Glutamatergic neuron (in vitro differentiated cells): ENCODE results near the gene SENP2. TPM values are rescaled to one million over a fixed set of nuclear protein-coding genes. Genes with fewer than 3 reads are reported as not detected.
"Not testable (repeated sequence)": the region's sequence is repeated elsewhere in the genome, so short reads cannot be mapped to it uniquely, and the experiment has no call there.

Experiments used
- DNase-seq: peaks from one replicate; pipeline ENCODE4 v3.0.0; 2022
- H3K27ac Mint-ChIP-seq: one replicate; pipeline ENCODE4 v1.8.0; 2020; ENCODE audit warnings: mild to moderate bottlenecking, mixed read lengths, inconsistent platforms; ENCODE audit not compliant: unreplicated experiment
- H3K27me3 Mint-ChIP-seq: one replicate; pipeline ENCODE4 v1.8.0; 2020; ENCODE audit warnings: mild to moderate bottlenecking, moderate library complexity, mixed read lengths, inconsistent platforms; ENCODE audit not compliant: unreplicated experiment
- H3K36me3 Mint-ChIP-seq: one replicate; pipeline ENCODE4 v1.8.0; 2020; ENCODE audit warnings: mild to moderate bottlenecking, mixed read lengths, inconsistent platforms; ENCODE audit not compliant: unreplicated experiment
- H3K4me1 Mint-ChIP-seq: one replicate; pipeline ENCODE4 v1.8.0; 2020; ENCODE audit warnings: mild to moderate bottlenecking, low read depth, mixed read lengths, inconsistent platforms; ENCODE audit not compliant: unreplicated experiment
- H3K4me3 Mint-ChIP-seq: one replicate; pipeline ENCODE4 v1.8.0; 2020; ENCODE audit warnings: mild to moderate bottlenecking, mixed read lengths, inconsistent platforms; ENCODE audit not compliant: unreplicated experiment
- H3K9me3 Mint-ChIP-seq: one replicate; pipeline ENCODE4 v1.8.0; 2020; ENCODE audit warnings: mild to moderate bottlenecking, moderate library complexity, mixed read lengths, inconsistent platforms; ENCODE audit not compliant: unreplicated experiment
- CTCF ChIP-seq: fragments of 200-600 bp; sonication (generic); IDR thresholded peaks from one replicate; pipeline ENCODE4 v1.5.0; 2021; ENCODE audit not compliant: partially characterized antibody, unreplicated experiment
- total RNA-seq: library from RNA; stranded (reverse); fragmentation: NEBNext Ultra II Directional; extraction: Animal tissue kit (Norgen Biotek cat#: 25700); gene quantifications from one replicate; pipeline ENCODE4 v1.2.1, GENCODE V29; 2021; ENCODE audit not compliant: unreplicated experiment

Gene SENP2
- total RNA-seq, 1 donor from 2014 or later, result 54.6 TPM

DNA sequence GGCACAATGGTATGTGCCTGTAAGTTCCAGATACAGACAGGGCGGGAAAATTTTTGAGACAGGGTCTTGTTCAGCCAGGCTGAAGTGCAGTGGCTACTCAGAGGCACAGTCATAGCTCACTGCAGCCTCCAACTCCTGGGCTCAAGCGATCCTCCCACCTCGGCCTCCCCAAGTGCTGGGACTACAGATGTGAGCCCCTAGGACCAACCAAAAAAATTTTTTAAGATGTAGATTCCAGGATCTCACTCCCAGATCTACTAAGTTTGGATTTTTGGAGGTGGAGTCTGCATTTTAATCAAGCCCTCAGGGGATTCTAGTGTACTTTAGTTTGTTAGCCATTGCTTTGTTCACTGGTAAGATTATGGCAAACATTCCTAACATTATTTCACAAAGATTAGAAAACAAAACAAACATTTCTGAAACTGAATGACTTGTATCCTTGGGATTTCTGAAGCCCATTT, 36.4 kb upstream of the SENP2 start:
- Mint-ChIP-seq H3K4me1 (no peaks in the 10 kb centered on the region), H3K36me3 (no peaks in the 10 kb centered on the region), H3K27ac (no peak overlapping the region), H3K9me3 (no peaks in the 10 kb centered on the region), H3K27me3 (no peaks in the 10 kb centered on the region), H3K4me3 (no peak overlapping the region)
- no peak for TF ChIP-seq CTCF
- DNase-seq, result no peak

- no peak for TF ChIP-seq CTCF
- Mint-ChIP-seq H3K4me3 (no peak within 1 kb of the TSS), H3K4me1 (no peaks in the 10 kb centered on the region), H3K36me3 (no peaks in the 10 kb centered on the region), H3K27me3 (no peaks in the 10 kb centered on the region), H3K9me3 (no peaks in the 10 kb centered on the region), H3K27ac (no peak within 1 kb of the TSS)
- DNase-seq, result no peak
Measured at GRCh38 chr3:185552358-185552877, 33.7 kb upstream of the SENP2 start, which contains the start of gene LIPH. Gene LIPH, minus strand, starts transcription at chr3:185552588. Its CDS starts 117 bp downstream, at chr3:185552471.

GRCh38 chr3:185555101-185555501, 31.0 kb upstream of the SENP2 start:
- TF ChIP-seq CTCF, result no peak
- Mint-ChIP-seq H3K27me3 (no peaks in the 10 kb centered on the region), H3K9me3 (no peaks in the 10 kb centered on the region), H3K27ac (no peak overlapping the region), H3K4me3 (no peak overlapping the region), H3K4me1 (no peaks in the 10 kb centered on the region), H3K36me3 (no peaks in the 10 kb centered on the region)
- DNase-seq, result no peak

DNA sequence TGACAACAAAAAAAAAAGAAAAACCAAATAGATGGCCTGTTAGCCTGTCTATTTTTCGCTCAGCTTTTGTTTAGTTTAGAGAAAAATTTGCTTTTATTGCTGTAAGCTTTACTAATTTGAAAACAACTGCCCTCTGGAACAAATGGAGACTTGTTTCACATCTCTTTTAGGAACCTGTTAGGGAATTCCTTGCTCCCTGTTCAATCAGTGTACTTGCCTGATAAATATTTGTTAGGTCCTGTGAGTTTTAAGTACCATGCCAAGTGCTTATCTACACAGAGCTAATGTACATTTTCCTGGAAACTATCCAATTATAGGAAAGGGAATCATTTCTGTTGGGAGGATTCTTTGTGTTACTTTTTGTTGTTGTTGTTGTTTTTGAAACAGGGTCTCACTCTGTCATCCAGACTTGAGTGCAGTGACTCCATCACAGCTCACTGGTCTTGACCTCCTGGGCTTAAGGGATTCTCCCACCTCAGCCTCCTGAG, 30.2 kb upstream of the SENP2 start:
- TF ChIP-seq CTCF, result no peak
- Mint-ChIP-seq H3K4me3 (no peak overlapping the region), H3K4me1 (no peaks in the 10 kb centered on the region), H3K9me3 (no peaks in the 10 kb centered on the region), H3K27ac (no peak overlapping the region), H3K27me3 (no peaks in the 10 kb centered on the region), H3K36me3 (no peaks in the 10 kb centered on the region)
- DNase-seq, result no peak

DNA sequence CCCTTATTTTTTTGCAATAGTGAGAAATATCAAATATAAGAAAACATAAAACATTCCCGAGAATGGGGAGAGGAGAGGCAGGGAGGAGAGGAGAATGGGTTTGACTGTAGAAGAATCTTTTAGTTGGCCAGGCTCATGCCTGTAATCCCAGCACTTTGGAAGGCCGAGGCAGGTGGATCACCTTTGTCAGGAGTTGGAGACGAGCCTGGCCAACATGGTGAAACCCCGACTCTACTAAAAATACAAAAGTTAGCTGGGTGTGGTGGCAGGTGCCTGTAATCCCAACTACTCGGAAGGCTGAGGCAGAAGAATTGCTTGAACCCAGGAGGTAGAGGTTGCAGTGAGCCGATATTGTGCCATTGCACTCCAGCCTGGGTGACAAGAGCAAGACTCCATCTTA, 29.5 kb upstream of the SENP2 start:
- not testable (repeated sequence) for H3K9me3 Mint-ChIP-seq, H3K27me3 Mint-ChIP-seq, H3K36me3 Mint-ChIP-seq, DNase-seq, H3K4me3 Mint-ChIP-seq, H3K27ac Mint-ChIP-seq, H3K4me1 Mint-ChIP-seq
